IMR-90 (cell line): ENCODE results near the gene SLC18A2. TPM values are rescaled to one million over a fixed set of nuclear protein-coding genes. Genes with fewer than 3 reads are reported as not detected.

ENCODE experiments used
- ATAC-seq: fragments of 200-7000 bp; cut with Tn5 transposase; 2 replicates; pipeline ENCODE4 v1.9.1; 2020; ENCODE audit warnings: low read depth, mild to moderate bottlenecking, moderate library complexity
- BruUV-seq: library from RNA; stranded (reverse); fragments of 400-500 nt; replicated peaks from 2 replicates; lab custom pipeline; 2021; lab: Mats Ljungman, UMichigan
- CTCF ChIA-PET: fragments of 300-600 bp; formaldehyde crosslinking; extraction: SDS; loops from one replicate; lab custom pipeline; 2021; ENCODE audit warnings: antibody characterized with exemption; lab: Yijun Ruan, JAX
- POLR2A ChIA-PET: fragments of 300-600 bp; sonication (Branson Sonifier 250); formaldehyde crosslinking; loops from one replicate; lab custom pipeline; 2022; ENCODE audit warnings: antibody characterized with exemption; ENCODE audit not compliant: unreplicated experiment; lab: Charles Lee
- DNase-seq: peaks from one replicate; pipeline ENCODE4 v3.0.0; 2013
- H2AFZ ChIP-seq: replicated peaks from 2 replicates; pipeline ENCODE3; 2013; ENCODE audit warnings: low read length, mild to moderate bottlenecking; ENCODE audit not compliant: poor library complexity
- H2AK5ac ChIP-seq: 2 replicates; pipeline ENCODE4 v1.6.1; 2013; ENCODE audit warnings: low read depth, low read length, inconsistent platforms
- H2AK9ac ChIP-seq: replicated peaks from 2 replicates; pipeline ENCODE3; 2013; ENCODE audit warnings: mild to moderate bottlenecking, low read depth, low read length, moderate library complexity; ENCODE audit not compliant: poor library complexity
- H2BK120ac ChIP-seq: 2 replicates; pipeline ENCODE4 v1.6.1; 2013; ENCODE audit warnings: low read depth, low read length, inconsistent platforms
- H2BK15ac ChIP-seq: 3 replicates; pipeline ENCODE4 v1.6.1; 2013; ENCODE audit warnings: low read depth, low read length, inconsistent platforms
- H2BK20ac ChIP-seq: 2 replicates; pipeline ENCODE4 v1.6.1; 2013; ENCODE audit warnings: low read depth, mild to moderate bottlenecking, inconsistent platforms, low read length, moderate library complexity
- H2BK5ac ChIP-seq: 2 replicates; pipeline ENCODE4 v1.6.1; 2013; ENCODE audit warnings: mild to moderate bottlenecking, low read depth, low read length, inconsistent platforms; ENCODE audit not compliant: poor library complexity, severe bottlenecking
- H3K14ac ChIP-seq: replicated peaks from 2 replicates; pipeline ENCODE4 v1.6.1; 2013; ENCODE audit warnings: low read depth, low read length, inconsistent platforms
- H3K18ac ChIP-seq: 2 replicates; pipeline ENCODE4 v1.6.1; 2013; ENCODE audit warnings: low read depth, low read length, control low read depth
- H3K23ac ChIP-seq: 2 replicates; pipeline ENCODE4 v1.6.1; 2013; ENCODE audit warnings: low read depth, low read length, inconsistent platforms
- H3K27ac ChIP-seq: 2 replicates; pipeline ENCODE4 v1.5.1; 2013; ENCODE audit warnings: mild to moderate bottlenecking, control low read depth, low read length; ENCODE audit not compliant: insufficient read depth
- H3K27me3 ChIP-seq: 2 replicates; pipeline ENCODE4 v1.6.1; 2013; ENCODE audit warnings: low read length; ENCODE audit not compliant: control insufficient read depth, insufficient read depth
- H3K36me3 ChIP-seq: 2 replicates; pipeline ENCODE4 v1.6.1; 2013; ENCODE audit warnings: low read length, mixed read lengths; ENCODE audit not compliant: control insufficient read depth, insufficient read depth
- H3K4ac ChIP-seq: 2 replicates; pipeline ENCODE4 v1.6.1; 2013; ENCODE audit warnings: low read depth, low read length, inconsistent platforms
- H3K4me1 ChIP-seq: 2 replicates; pipeline ENCODE4 v1.6.1; 2013; ENCODE audit warnings: low read length, mixed read lengths; ENCODE audit not compliant: control insufficient read depth, insufficient read depth
- H3K4me2 ChIP-seq: 2 replicates; pipeline ENCODE4 v1.6.1; 2013; ENCODE audit warnings: low read depth, mild to moderate bottlenecking, control low read depth, low read length, moderate library complexity
- H3K4me3 ChIP-seq: 2 replicates; pipeline ENCODE4 v1.5.1; 2013; ENCODE audit warnings: low read depth, mild to moderate bottlenecking, control low read depth, low read length, moderate library complexity; ENCODE audit not compliant: insufficient read depth
- H3K56ac ChIP-seq: 2 replicates; pipeline ENCODE4 v1.6.1; 2013; ENCODE audit warnings: low read length, inconsistent platforms; ENCODE audit not compliant: insufficient read depth; ENCODE audit errors: extremely low read depth
- H3K79me1 ChIP-seq, 2 experiments: 2 replicates each; pipeline ENCODE4 v1.6.1; 2013; ENCODE audit warnings: low read length in 2 of 2, inconsistent platforms in 1 of 2, low read depth in 1 of 2
- H3K9ac ChIP-seq: 2 replicates; pipeline ENCODE4 v1.6.1; 2013; ENCODE audit warnings: low read depth, low read length, control low read depth
- H3K9me1 ChIP-seq: 2 replicates; pipeline ENCODE4 v1.6.1; 2013; ENCODE audit warnings: low read length, inconsistent platforms; ENCODE audit not compliant: insufficient read depth
- H3K9me3 ChIP-seq: 2 replicates; pipeline ENCODE4 v1.6.1; 2013; ENCODE audit warnings: low read length; ENCODE audit not compliant: control insufficient read depth, insufficient read depth
- H4K20me1 ChIP-seq: 2 replicates; pipeline ENCODE4 v1.6.1; 2013; ENCODE audit warnings: low read length, inconsistent platforms; ENCODE audit not compliant: insufficient read depth
- H4K5ac ChIP-seq: 2 replicates; pipeline ENCODE4 v1.6.1; 2013; ENCODE audit warnings: mild to moderate bottlenecking, low read depth, low read length, control low read depth
- H4K8ac ChIP-seq, 2 experiments: 2 replicates each; pipeline ENCODE4 v1.6.1; 2013; ENCODE audit warnings: low read depth in 2 of 2, low read length in 2 of 2, control low read depth in 1 of 2, inconsistent platforms in 1 of 2
- H4K91ac ChIP-seq: 2 replicates; pipeline ENCODE4 v1.6.1; 2013; ENCODE audit warnings: low read depth, low read length, inconsistent platforms; ENCODE audit not compliant: insufficient read depth
- BHLHE40 ChIP-seq: fragments of 150-350 bp; IDR thresholded peaks from 2 replicates; pipeline ENCODE4 v1.6.1; 2016; ENCODE audit warnings: mild to moderate bottlenecking, low read depth, low read length
- CEBPB ChIP-seq: IDR thresholded peaks from 2 replicates; pipeline ENCODE4 v1.6.1; 2012; ENCODE audit warnings: low read depth, low read length, improper control_type of control experiment
- CHD1 ChIP-seq: IDR thresholded peaks from 2 replicates; pipeline ENCODE4 v1.6.1; 2012; ENCODE audit warnings: low read depth, low read length, improper control_type of control experiment
- CTCF ChIP-seq: conservative IDR thresholded peaks from 2 replicates; pipeline ENCODE4 v1.5.1; 2012; ENCODE audit warnings: mild to moderate bottlenecking, low read depth, low read length, improper control_type of control experiment
- ELK1 ChIP-seq: fragments of 150-350 bp; IDR thresholded peaks from 2 replicates; pipeline ENCODE4 v1.6.1; 2016; ENCODE audit warnings: low read depth, mild to moderate bottlenecking, low read length, moderate library complexity, borderline replicate concordance
- FOS ChIP-seq: fragments of 150-350 bp; IDR thresholded peaks from 2 replicates; pipeline ENCODE4 v1.6.1; 2016; ENCODE audit warnings: low read depth, low read length
- MAFK ChIP-seq: IDR thresholded peaks from 2 replicates; pipeline ENCODE4 v1.6.1; 2012; ENCODE audit warnings: low read depth, low read length, improper control_type of control experiment
- MAZ ChIP-seq: IDR thresholded peaks from 2 replicates; pipeline ENCODE4 v1.6.1; 2012; ENCODE audit warnings: low read depth, mild to moderate bottlenecking, low read length, improper control_type of control experiment, moderate library complexity, borderline replicate concordance
- MXI1 ChIP-seq: IDR thresholded peaks from 2 replicates; pipeline ENCODE4 v1.6.1; 2012; ENCODE audit warnings: low read depth, mild to moderate bottlenecking, low read length, moderate library complexity, borderline replicate concordance
- POLR2A ChIP-seq: IDR thresholded peaks from 2 replicates; pipeline ENCODE4 v1.6.1; 2012; ENCODE audit warnings: mild to moderate bottlenecking, low read depth, low read length
- RAD21 ChIP-seq: IDR thresholded peaks from 2 replicates; pipeline ENCODE4 v1.6.1; 2012; ENCODE audit warnings: low read length, improper control_type of control experiment
- RCOR1 ChIP-seq: IDR thresholded peaks from 2 replicates; pipeline ENCODE4 v1.6.1; 2012; ENCODE audit warnings: mild to moderate bottlenecking, low read length, improper control_type of control experiment; ENCODE audit not compliant: insufficient replicate concordance
- RFX5 ChIP-seq: IDR thresholded peaks from 2 replicates; pipeline ENCODE4 v1.8.0; 2012; ENCODE audit warnings: low read depth, mild to moderate bottlenecking, low read length, moderate library complexity
- SMC3 ChIP-seq: fragments of 150-350 bp; IDR thresholded peaks from 2 replicates; pipeline ENCODE4 v1.6.1; 2016; ENCODE audit warnings: low read depth, mild to moderate bottlenecking, antibody characterized with exemption, low read length, moderate library complexity
- USF2 ChIP-seq: fragments of 150-350 bp; IDR thresholded peaks from 2 replicates; pipeline ENCODE4 v1.6.1; 2017; ENCODE audit warnings: mild to moderate bottlenecking, antibody characterized with exemption, low read length, low read depth
- WGBS, 2 experiments: methylation state at CpG; one replicate each; pipeline versions ENCODE4 v1.1.5 to v1.1.7; 2013; ENCODE audit warnings: missing lambda C conversion rate in 2 of 2; ENCODE audit not compliant: insufficient read length in 1 of 2; ENCODE audit errors: extremely low coverage in 2 of 2; 5-methylcytosine and 5-hydroxymethylcytosine counted together
- dilution Hi-C: fragments of 300-500 bp; cut with HindIII; formaldehyde crosslinking; loops from one replicate; pipeline ENCODE4 v1.14.3; 2018; ENCODE audit warnings: low sequenced_read_pairs; ENCODE audit not compliant: unreplicated experiment
- in situ Hi-C: fragments of 300-500 bp; cut with MboI; formaldehyde crosslinking; loops from 3 replicates; pipeline ENCODE4 v1.14.3; 2019; ENCODE audit warnings: low sequenced_read_pairs, inconsistent platforms, mixed read lengths
- intact Hi-C: fragments of 100-400 bp; cut with micrococcal nuclease; formaldehyde crosslinking; loops from 2 replicates; pipeline ENCODE4 v1.10.0; 2022
- polyA plus RNA-seq, 3 experiments: library from polyadenylated mRNA; depleted of rRNA; stranded (reverse); fragments of >200 nt; gene quantifications; 2 replicates each; pipeline ENCODE4 v1.2.3, GENCODE V29; 2012; ENCODE audit warnings: low replicate concordance in 1 of 3
- total RNA-seq: library from RNA; depleted of rRNA; stranded (reverse); fragments of >200 nt; gene quantifications from 2 replicates; pipeline ENCODE4 v1.2.3, GENCODE V29; 2012

The SLC18A2 gene
- total and polyA plus RNA-seq, 2 of the 4 experiments (the other 2 are of a cell fraction) = not detected

GRCh38 chr10:117261501-117261900 is 20.6 kb downstream of the SLC18A2 start:
- Histone ChIP-seq H2AFZ (no peak overlapping the region), H4K91ac (no peak overlapping the region), H3K4me1 (no peaks in the 10 kb centered on the region), H4K8ac (no peak overlapping the region), H2AK5ac (no peak overlapping the region), H3K4me3 (no peak overlapping the region), H3K4me2 (no peak overlapping the region), H3K9ac (no peak overlapping the region), H3K9me3 (no peaks in the 10 kb centered on the region), H2BK20ac (no peak overlapping the region), H2BK5ac (no peak overlapping the region), H2BK15ac (no peak overlapping the region), H2AK9ac (peak overlapping the region; percentile 56), H3K18ac (no peak overlapping the region), H3K36me3 (no peaks in the 10 kb centered on the region), H3K9me1 (no peaks in the 10 kb centered on the region), H4K5ac (no peak overlapping the region), H2BK120ac (no peak overlapping the region), H3K4ac (no peak overlapping the region), H3K14ac (no peak overlapping the region), H3K23ac (no peak overlapping the region), H3K79me1 (no peaks in the 10 kb centered on the region), H3K56ac (no peak overlapping the region), H3K27ac (no peak overlapping the region), H3K27me3 (peaks cover 6% of the 10 kb centered on the region), H4K20me1 (no peaks in the 10 kb centered on the region)
- WGBS, 2 experiments = no CpG with 5 or more reads among the region's 3 CpGs
- intact Hi-C loops (no loop called here), dilution Hi-C loops (no loop called here), in situ Hi-C loops (no loop called here)
- ChIA-PET POLR2A (no interaction called here), CTCF (no interaction called here)
- DNase-seq = no peak
- no TSS peak for BruUV-seq
- no peak for ATAC-seq
- no peak for TF ChIP-seq CHD1
- TF ChIP-seq USF2 = no peak
- no peak for TF ChIP-seq MAZ
- TF ChIP-seq FOS = no peak
- TF ChIP-seq MXI1 = no peak
- no peak for TF ChIP-seq CTCF
- TF ChIP-seq MAFK = no peak
- TF ChIP-seq CEBPB = no peak
- no peak for TF ChIP-seq RAD21
- no peak for TF ChIP-seq ELK1
- no peak for TF ChIP-seq POLR2A
- no peak for TF ChIP-seq SMC3
- no peak for TF ChIP-seq RCOR1
- no peak for TF ChIP-seq BHLHE40
- TF ChIP-seq RFX5 = no peak
